Neural crest cell (in vitro differentiated cells): Measurements from ENCODE around the gene B4GALT3. TPM values are rescaled to one million over a fixed set of nuclear protein-coding genes. Genes with fewer than 3 reads are reported as not detected.

ENCODE experiments used
- DNase-seq: peaks from one replicate; pipeline ENCODE4 v3.0.0; 2021; ENCODE audit warnings: low read depth, mixed read lengths, low spot score
- H3K27ac Mint-ChIP-seq: one replicate; pipeline ENCODE4 v1.8.0; 2021; ENCODE audit warnings: mild to moderate bottlenecking, mixed read lengths; ENCODE audit not compliant: unreplicated experiment
- H3K27me3 Mint-ChIP-seq: 2 replicates; pipeline ENCODE4 v1.8.0; 2021; ENCODE audit warnings: low read depth, mild to moderate bottlenecking, mixed read lengths
- H3K36me3 Mint-ChIP-seq: 2 replicates; pipeline ENCODE4 v1.8.0; 2021; ENCODE audit warnings: low read depth, mild to moderate bottlenecking, mixed read lengths
- H3K4me1 Mint-ChIP-seq: 2 replicates; pipeline ENCODE4 v1.8.0; 2021; ENCODE audit warnings: mixed read lengths
- H3K4me3 Mint-ChIP-seq: one replicate; pipeline ENCODE4 v1.8.0; 2021; ENCODE audit warnings: mild to moderate bottlenecking, mixed read lengths
- H3K9me3 Mint-ChIP-seq: 2 replicates; pipeline ENCODE4 v1.8.0; 2021; ENCODE audit warnings: mixed read lengths
- CTCF ChIP-seq: fragments of 200-600 bp; sonication (generic); conservative IDR thresholded peaks from 2 replicates; pipeline ENCODE4 v1.5.0; 2021; ENCODE audit warnings: antibody characterized with exemption, mild to moderate bottlenecking
- total RNA-seq: library from RNA; stranded (reverse); gene quantifications from 2 replicates; pipeline ENCODE4 v1.2.1, GENCODE V29; 2021

B4GALT3 gene
- total RNA-seq, 1 donor from 2014 or later: 50.6 TPM

GRCh38 chr1:161176468-161177111, 717 bp downstream of the B4GALT3 start:
- H3K9me3 Mint-ChIP-seq: no peaks in the 10 kb centered on the region
- H3K36me3 Mint-ChIP-seq: no peaks in the 10 kb centered on the region
- no peak for DNase-seq
- no peak for TF ChIP-seq CTCF
- peaks cover 30% of the 10 kb centered on the region for H3K4me1 Mint-ChIP-seq
- peak overlapping the region; percentile 100 for H3K27ac Mint-ChIP-seq
- H3K4me3 Mint-ChIP-seq: peak overlapping the region; percentile 100
- H3K27me3 Mint-ChIP-seq: no peaks in the 10 kb centered on the region

- TF ChIP-seq CTCF: no peak
- H3K27ac Mint-ChIP-seq: no peak overlapping the region
- DNase-seq: no peak
- peaks cover 2% of the 10 kb centered on the region for H3K36me3 Mint-ChIP-seq
- H3K27me3 Mint-ChIP-seq: no peaks in the 10 kb centered on the region
- no peaks in the 10 kb centered on the region for H3K9me3 Mint-ChIP-seq
- peaks cover 30% of the 10 kb centered on the region for H3K4me1 Mint-ChIP-seq
- peak overlapping the region; percentile 100 for H3K4me3 Mint-ChIP-seq
Measured at GRCh38 chr1:161175771-161176453, 1.4 kb downstream of the B4GALT3 start.

- Mint-ChIP-seq H3K27me3 (no peaks in the 10 kb centered on the region), H3K36me3 (peaks cover 3% of the 10 kb centered on the region), H3K27ac (no peak overlapping the region)
Measured at GRCh38 chr1:161174911-161175310, 2.4 kb downstream of the B4GALT3 start.

GRCh38 chr1:161173711-161174110, 3.6 kb downstream of the B4GALT3 start:
- no peak for DNase-seq
- Mint-ChIP-seq H3K4me1 (peaks cover 30% of the 10 kb centered on the region), H3K27ac (no peak overlapping the region), H3K36me3 (peaks cover 3% of the 10 kb centered on the region), H3K27me3 (no peaks in the 10 kb centered on the region), H3K9me3 (no peaks in the 10 kb centered on the region), H3K4me3 (peak overlapping the region; percentile 72)
- no peak for TF ChIP-seq CTCF

More at GRCh38 chr1:161174911-161175310, 2.4 kb downstream of the B4GALT3 start:
- Mint-ChIP-seq H3K4me3 (peak overlapping the region; percentile 41), H3K9me3 (no peaks in the 10 kb centered on the region), H3K4me1 (peaks cover 30% of the 10 kb centered on the region)
- no peak for DNase-seq
- TF ChIP-seq CTCF: no peak

GRCh38 chr1:161172776-161173376, 4.4 kb downstream of the B4GALT3 start:
- TF ChIP-seq CTCF: no peak
- H3K9me3 Mint-ChIP-seq: no peaks in the 10 kb centered on the region
- peak overlapping the region; percentile 72 for H3K4me3 Mint-ChIP-seq
- peak overlapping the region; percentile 12 for H3K27ac Mint-ChIP-seq
- no peak for DNase-seq
- H3K36me3 Mint-ChIP-seq: peaks cover 3% of the 10 kb centered on the region
- no peaks in the 10 kb centered on the region for H3K27me3 Mint-ChIP-seq
- H3K4me1 Mint-ChIP-seq: peaks cover 29% of the 10 kb centered on the region
